Osteocyte (in vitro differentiated cells): Measurements from ENCODE around the gene USP10. TPM values are rescaled to one million over a fixed set of nuclear protein-coding genes. Genes with fewer than 3 reads are reported as not detected.

Source experiments
- DNase-seq: peaks from one replicate; pipeline ENCODE4 v3.0.0; 2021; ENCODE audit warnings: mixed read lengths; ENCODE audit not compliant: unreplicated experiment; ENCODE audit errors: extremely low spot score
- H3K27ac Mint-ChIP-seq: one replicate; pipeline ENCODE4 v1.8.0; 2021; ENCODE audit warnings: mild to moderate bottlenecking, mixed read lengths; ENCODE audit not compliant: unreplicated experiment
- H3K27me3 Mint-ChIP-seq: one replicate; pipeline ENCODE4 v1.8.0; 2021; ENCODE audit warnings: mixed read lengths; ENCODE audit not compliant: unreplicated experiment
- H3K36me3 Mint-ChIP-seq: one replicate; pipeline ENCODE4 v1.8.0; 2021; ENCODE audit warnings: mixed read lengths; ENCODE audit not compliant: unreplicated experiment
- H3K4me1 Mint-ChIP-seq: one replicate; pipeline ENCODE4 v1.8.0; 2021; ENCODE audit warnings: mixed read lengths; ENCODE audit not compliant: unreplicated experiment
- H3K4me3 Mint-ChIP-seq: one replicate; pipeline ENCODE4 v1.8.0; 2021; ENCODE audit warnings: mild to moderate bottlenecking, moderate library complexity, mixed read lengths; ENCODE audit not compliant: unreplicated experiment
- H3K9me3 Mint-ChIP-seq: one replicate; pipeline ENCODE4 v1.8.0; 2021; ENCODE audit warnings: mixed read lengths; ENCODE audit not compliant: unreplicated experiment
- total RNA-seq: library from RNA; stranded (reverse); gene quantifications from 2 replicates; pipeline ENCODE4 v1.2.1, GENCODE V29; 2021
- TF ChIP-seq, protein P1 (sequence below): fragments of 200-600 bp; sonication (generic); IDR thresholded peaks from 2 replicates; pipeline ENCODE4 v1.5.0; 2021; ENCODE audit warnings: antibody characterized with exemption, mild to moderate bottlenecking, moderate library complexity

Gene USP10
- total RNA-seq, 1 donor from 2014 or later = 46.3 TPM

DNA sequence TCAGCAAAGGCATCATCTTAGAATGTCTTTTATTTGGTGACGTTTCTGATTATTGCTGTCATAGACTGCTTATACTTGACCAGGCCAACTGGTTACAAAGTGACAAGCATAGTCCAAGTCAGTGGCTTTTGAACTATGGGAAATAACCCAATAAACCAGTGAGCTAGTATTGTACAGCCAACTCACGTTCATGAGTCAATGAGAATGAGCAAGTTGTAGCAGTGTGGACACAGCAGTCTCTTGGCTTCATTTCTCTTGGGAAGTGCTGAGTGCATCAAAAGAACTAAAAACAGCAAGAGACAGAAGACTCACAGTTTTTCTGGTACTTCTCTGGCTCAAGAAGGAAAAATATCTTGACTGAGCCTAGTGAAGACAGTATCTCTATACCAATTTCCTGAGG lies 83.0 kb downstream of the USP10 start:
- TF ChIP-seq, protein P1, sequence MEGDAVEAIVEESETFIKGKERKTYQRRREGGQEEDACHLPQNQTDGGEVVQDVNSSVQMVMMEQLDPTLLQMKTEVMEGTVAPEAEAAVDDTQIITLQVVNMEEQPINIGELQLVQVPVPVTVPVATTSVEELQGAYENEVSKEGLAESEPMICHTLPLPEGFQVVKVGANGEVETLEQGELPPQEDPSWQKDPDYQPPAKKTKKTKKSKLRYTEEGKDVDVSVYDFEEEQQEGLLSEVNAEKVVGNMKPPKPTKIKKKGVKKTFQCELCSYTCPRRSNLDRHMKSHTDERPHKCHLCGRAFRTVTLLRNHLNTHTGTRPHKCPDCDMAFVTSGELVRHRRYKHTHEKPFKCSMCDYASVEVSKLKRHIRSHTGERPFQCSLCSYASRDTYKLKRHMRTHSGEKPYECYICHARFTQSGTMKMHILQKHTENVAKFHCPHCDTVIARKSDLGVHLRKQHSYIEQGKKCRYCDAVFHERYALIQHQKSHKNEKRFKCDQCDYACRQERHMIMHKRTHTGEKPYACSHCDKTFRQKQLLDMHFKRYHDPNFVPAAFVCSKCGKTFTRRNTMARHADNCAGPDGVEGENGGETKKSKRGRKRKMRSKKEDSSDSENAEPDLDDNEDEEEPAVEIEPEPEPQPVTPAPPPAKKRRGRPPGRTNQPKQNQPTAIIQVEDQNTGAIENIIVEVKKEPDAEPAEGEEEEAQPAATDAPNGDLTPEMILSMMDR = no peak
- no peak overlapping the region for H3K4me3 Mint-ChIP-seq
- no peak overlapping the region for H3K27ac Mint-ChIP-seq
- H3K4me1 Mint-ChIP-seq = peaks cover 22% of the 10 kb centered on the region
- peaks cover 23% of the 10 kb centered on the region for H3K36me3 Mint-ChIP-seq
- no peaks in the 10 kb centered on the region for H3K27me3 Mint-ChIP-seq
- DNase-seq = no peak
- no peaks in the 10 kb centered on the region for H3K9me3 Mint-ChIP-seq

DNA sequence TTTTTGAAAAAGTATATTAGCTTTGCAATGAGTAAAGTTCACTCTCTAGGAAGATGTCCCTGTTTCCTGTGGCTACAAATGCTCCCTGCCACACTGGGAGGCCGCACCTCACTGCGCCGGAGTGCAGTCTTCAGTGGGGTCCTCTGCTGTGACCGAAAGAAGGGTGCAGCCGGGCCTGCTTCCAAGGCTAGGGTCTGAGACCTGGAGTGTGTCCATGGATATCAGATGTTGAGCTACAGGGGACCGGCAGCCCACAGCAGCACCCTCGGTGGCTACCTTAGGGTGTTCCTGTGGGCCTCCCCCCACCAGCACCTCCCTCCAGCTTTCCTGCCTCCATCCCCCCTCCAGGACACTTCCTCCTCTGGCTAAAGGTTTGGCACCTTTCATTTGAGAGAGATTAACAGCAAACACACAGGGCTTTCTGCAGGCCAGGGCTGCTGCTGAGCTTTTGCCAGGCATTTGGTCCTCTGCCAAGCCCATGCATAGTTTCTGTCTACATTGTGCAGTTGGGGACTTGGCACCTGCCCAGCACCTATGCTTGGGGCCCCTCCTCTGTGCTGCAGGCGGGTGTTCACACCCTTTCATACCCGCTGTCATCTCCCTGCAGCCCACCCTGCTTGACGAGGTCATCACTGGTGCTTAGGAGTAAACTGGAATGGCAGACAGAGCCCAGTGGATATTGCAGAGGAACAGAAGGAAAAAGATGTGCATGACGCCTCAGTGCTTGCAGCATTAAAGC lies 86.2 kb downstream of the USP10 start:
- peaks cover 28% of the 10 kb centered on the region for H3K4me1 Mint-ChIP-seq
- no peak for DNase-seq
- no peaks in the 10 kb centered on the region for H3K27me3 Mint-ChIP-seq
- H3K4me3 Mint-ChIP-seq = no peak overlapping the region
- no peak overlapping the region for H3K27ac Mint-ChIP-seq
- H3K36me3 Mint-ChIP-seq = no peaks in the 10 kb centered on the region
- TF ChIP-seq, protein P1 = no peak
- H3K9me3 Mint-ChIP-seq = no peaks in the 10 kb centered on the region

DNA sequence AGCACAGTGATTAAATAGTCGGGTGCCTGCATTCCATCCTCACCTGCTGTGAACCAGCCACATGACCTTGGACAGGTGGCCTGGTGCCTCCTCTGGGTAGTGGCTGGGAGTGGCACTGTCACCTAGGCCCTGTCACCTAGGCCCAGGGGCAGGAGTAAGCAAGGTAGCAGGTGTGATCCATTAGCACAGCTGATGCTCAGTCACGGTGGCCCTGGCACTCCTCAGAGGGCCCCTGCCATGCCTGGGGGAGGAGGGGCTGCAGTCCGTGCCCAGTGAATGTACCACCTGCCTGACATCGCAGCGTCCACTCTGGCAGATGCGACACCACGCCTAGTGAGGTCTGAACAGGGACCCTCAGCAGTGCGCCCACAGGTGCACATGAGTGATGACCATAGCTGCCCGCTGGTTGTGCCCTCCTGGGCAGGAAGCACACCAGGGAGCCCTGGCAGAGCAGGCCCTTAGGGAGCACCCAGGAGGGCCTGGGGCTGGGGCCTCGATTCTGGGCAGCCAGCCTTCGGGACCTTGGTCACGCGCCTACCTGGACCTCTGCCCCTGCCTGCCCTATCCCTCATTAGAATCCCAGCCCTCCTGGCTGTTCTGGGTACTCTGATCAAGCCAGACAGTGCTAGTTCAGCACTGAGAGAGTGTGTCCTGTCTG lies 86.9 kb downstream of the USP10 start:
- no peak overlapping the region for H3K27ac Mint-ChIP-seq
- TF ChIP-seq, protein P1 = no peak
- DNase-seq = no peak
- no peak overlapping the region for H3K4me3 Mint-ChIP-seq
- no peaks in the 10 kb centered on the region for H3K9me3 Mint-ChIP-seq
- no peaks in the 10 kb centered on the region for H3K27me3 Mint-ChIP-seq
- peaks cover 35% of the 10 kb centered on the region for H3K4me1 Mint-ChIP-seq
- no peaks in the 10 kb centered on the region for H3K36me3 Mint-ChIP-seq

DNA sequence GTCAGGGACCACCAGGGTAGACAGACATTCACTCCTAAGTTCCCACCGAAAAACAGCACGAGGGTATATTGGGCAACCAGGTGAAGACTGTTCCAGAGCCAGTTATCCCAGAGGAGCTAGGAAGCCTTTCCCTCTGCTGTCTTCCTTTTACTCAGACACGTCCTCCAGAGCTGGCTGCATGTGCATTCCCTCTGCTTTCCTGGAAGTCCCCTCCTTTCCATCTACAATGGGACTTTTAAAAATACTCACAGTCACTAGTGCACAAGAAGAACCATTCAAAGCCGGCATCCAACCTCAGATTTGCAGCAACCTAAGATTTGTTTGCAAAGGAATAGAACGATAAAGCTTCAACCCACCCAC lies 87.4 kb downstream of the USP10 start:
- no peaks in the 10 kb centered on the region for H3K27me3 Mint-ChIP-seq
- no peaks in the 10 kb centered on the region for H3K9me3 Mint-ChIP-seq
- H3K36me3 Mint-ChIP-seq = no peaks in the 10 kb centered on the region
- H3K4me3 Mint-ChIP-seq = no peak overlapping the region
- H3K27ac Mint-ChIP-seq = no peak overlapping the region
- peaks cover 36% of the 10 kb centered on the region for H3K4me1 Mint-ChIP-seq
- TF ChIP-seq, protein P1 = no peak
- DNase-seq = no peak

DNA sequence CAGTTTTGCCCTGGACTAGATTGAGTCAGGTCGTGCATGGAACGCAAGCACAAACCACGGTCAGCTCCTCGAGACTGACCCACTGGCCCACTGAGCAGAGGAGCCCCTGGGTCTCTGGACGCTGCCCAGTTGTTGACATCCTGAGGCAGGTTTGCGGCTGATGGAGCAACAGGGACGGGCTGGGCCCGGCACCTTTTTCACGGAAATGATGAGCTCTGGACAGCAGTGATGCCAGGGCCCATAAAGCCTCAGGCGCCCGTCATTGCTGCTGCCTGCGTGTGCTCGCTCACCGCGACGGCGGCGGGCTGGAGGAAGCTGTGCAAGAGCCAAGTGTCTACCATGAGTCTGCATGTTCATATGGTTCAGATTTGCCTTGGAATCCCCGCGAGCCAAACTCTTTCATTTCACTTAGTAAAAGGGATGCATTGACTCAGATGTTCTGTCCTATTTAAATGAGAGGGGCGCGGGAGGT lies 89.2 kb downstream of the USP10 start:
- no peak overlapping the region for H3K27ac Mint-ChIP-seq
- peaks cover 36% of the 10 kb centered on the region for H3K4me1 Mint-ChIP-seq
- H3K36me3 Mint-ChIP-seq = no peaks in the 10 kb centered on the region
- H3K4me3 Mint-ChIP-seq = no peak overlapping the region
- no peaks in the 10 kb centered on the region for H3K9me3 Mint-ChIP-seq
- H3K27me3 Mint-ChIP-seq = no peaks in the 10 kb centered on the region
- TF ChIP-seq, protein P1 = no peak
- no peak for DNase-seq
